GM23248 (cell line): Measurements from ENCODE around the gene SEZ6L. TPM values are rescaled to one million over a fixed set of nuclear protein-coding genes. Genes with fewer than 3 reads are reported as not detected.

ENCODE experiments used
- DNase-seq: peaks from one replicate; pipeline ENCODE4 v3.0.0-alpha.2; 2015
- H2AFZ ChIP-seq: fragments of 200-600 bp; sonication (generic); 2 replicates; pipeline ENCODE4 v1.6.1; 2016; ENCODE audit warnings: antibody characterized with exemption
- H3F3A ChIP-seq: fragments of 200-600 bp; sonication (generic); 2 replicates; pipeline ENCODE4 v1.6.1; 2016; ENCODE audit warnings: mild to moderate bottlenecking, antibody characterized with exemption, mixed run types; ENCODE audit not compliant: insufficient read depth
- H3K27ac ChIP-seq: fragments of 200-600 bp; sonication (generic); 2 replicates; pipeline ENCODE4 v1.5.1; 2016; ENCODE audit warnings: mild to moderate bottlenecking
- H3K27me3 ChIP-seq: fragments of 200-600 bp; sonication (generic); replicated peaks from 2 replicates; pipeline ENCODE4 v1.6.1; 2016; ENCODE audit warnings: mild to moderate bottlenecking; ENCODE audit not compliant: insufficient read depth
- H3K36me3 ChIP-seq: fragments of 200-600 bp; sonication (generic); 2 replicates; pipeline ENCODE4 v1.6.1; 2016; ENCODE audit warnings: low read depth, mild to moderate bottlenecking
- H3K4me1 ChIP-seq: fragments of 200-600 bp; sonication (generic); 2 replicates; pipeline ENCODE4 v1.6.1; 2016; ENCODE audit warnings: mild to moderate bottlenecking; ENCODE audit not compliant: insufficient read depth
- H3K4me2 ChIP-seq: fragments of 200-600 bp; sonication (generic); one replicate; pipeline ENCODE4 v1.6.1; 2016; ENCODE audit warnings: mild to moderate bottlenecking; ENCODE audit not compliant: unreplicated experiment
- H3K4me3 ChIP-seq: fragments of 200-600 bp; sonication (generic); 2 replicates; pipeline ENCODE4 v1.5.1; 2016; ENCODE audit warnings: mild to moderate bottlenecking
- H3K79me2 ChIP-seq: fragments of 200-600 bp; sonication (generic); 2 replicates; pipeline ENCODE4 v1.6.1; 2016; ENCODE audit warnings: mild to moderate bottlenecking; ENCODE audit not compliant: insufficient read depth
- H3K9ac ChIP-seq: fragments of 200-600 bp; sonication (generic); 2 replicates; pipeline ENCODE4 v1.6.1; 2016; ENCODE audit warnings: mild to moderate bottlenecking
- H3K9me2 ChIP-seq: fragments of 200-600 bp; sonication (generic); 2 replicates; pipeline ENCODE4 v1.6.1; 2016; ENCODE audit warnings: mixed run types, mild to moderate bottlenecking, moderate library complexity; ENCODE audit not compliant: insufficient read depth
- H3K9me3 ChIP-seq: fragments of 200-600 bp; sonication (generic); one replicate; pipeline ENCODE4 v1.6.1; 2017; ENCODE audit warnings: low read depth
- H4K20me1 ChIP-seq: fragments of 200-600 bp; sonication (generic); 2 replicates; pipeline ENCODE4 v1.6.0; 2016; ENCODE audit not compliant: insufficient read depth
- EZH2 ChIP-seq: fragments of 200-600 bp; sonication (generic); IDR thresholded peaks from 2 replicates; pipeline ENCODE4 v1.6.1; 2018; ENCODE audit warnings: antibody characterized with exemption, mild to moderate bottlenecking; ENCODE audit not compliant: insufficient read depth, poor library complexity, severe bottlenecking
- EZH2phosphoT487 ChIP-seq: fragments of 200-600 bp; sonication (generic); IDR thresholded peaks from 2 replicates; pipeline ENCODE4 v1.6.1; 2018; ENCODE audit warnings: antibody characterized with exemption, moderate library complexity, mild to moderate bottlenecking, low read depth; ENCODE audit not compliant: insufficient read depth
- WGBS, 2 experiments: methylation state at CpG; one replicate each; pipeline ENCODE4 v1.1.6; 2015 to 2017; ENCODE audit warnings: low lambda C conversion rate in 2 of 2, low coverage in 1 of 2; ENCODE audit errors: missing lambda C conversion rate in 2 of 2; 5-methylcytosine and 5-hydroxymethylcytosine counted together
- in situ Hi-C: fragments of 300-500 bp; cut with MboI; formaldehyde crosslinking; loops from 2 replicates; pipeline ENCODE4 v1.15.0; 2020
- polyA plus RNA-seq: library from polyadenylated mRNA; unstranded; fragments of >200 nt; fragmentation: Nextera tagmentation; extraction: Ambion mirVana; gene quantifications from 2 replicates; pipeline ENCODE4 v1.2.1, GENCODE V29; 2016
- total RNA-seq: library from RNA; depleted of rRNA; stranded (reverse); fragments of >200 nt; shearing (Covaris generic); gene quantifications from 2 replicates; pipeline ENCODE4 v1.2.3, GENCODE V29; 2014

Gene SEZ6L
- total and polyA plus RNA-seq, 2 experiments from 2014 or later, result under 0.01 to 0.18 TPM

DNA sequence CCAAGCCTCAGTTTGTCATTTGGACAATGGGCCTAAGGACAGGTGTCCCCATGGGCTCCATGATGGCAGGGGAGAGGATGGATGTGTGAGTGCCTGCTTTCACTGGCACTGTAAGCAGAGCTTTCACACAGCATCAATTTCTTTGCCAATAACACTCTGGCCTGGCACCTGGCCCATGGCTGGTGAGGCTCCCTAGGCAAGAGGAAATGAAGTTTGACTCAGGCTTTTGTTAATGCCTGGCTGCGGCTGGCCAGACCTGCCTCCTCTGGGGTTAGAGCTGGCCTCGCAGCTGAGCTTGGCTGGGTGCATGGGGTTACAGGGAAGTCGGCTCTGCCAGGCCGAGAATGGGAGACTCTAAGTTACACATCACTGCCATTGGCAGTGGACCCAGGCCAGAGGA, 30.0 kb upstream of the SEZ6L start:
- Histone ChIP-seq H3K27me3 (no peaks in the 10 kb centered on the region), H3K9ac (no peak overlapping the region), H3K9me2 (no peaks in the 10 kb centered on the region), H3K4me3 (no peak overlapping the region), H2AFZ (no peak overlapping the region), H3K27ac (no peak overlapping the region), H3F3A (no peaks in the 10 kb centered on the region), H3K36me3 (no peaks in the 10 kb centered on the region), H4K20me1 (no peaks in the 10 kb centered on the region), H3K4me1 (no peaks in the 10 kb centered on the region), H3K79me2 (no peaks in the 10 kb centered on the region), H3K9me3 (no peaks in the 10 kb centered on the region), H3K4me2 (no peak overlapping the region)
- TF ChIP-seq EZH2phosphoT487, result no peak
- TF ChIP-seq EZH2, result no peak
- no peak for DNase-seq
- 17 to 20% methylated on average over 4 of the region's 4 CpGs for WGBS, 2 experiments
- in situ Hi-C loops, result no loop called here

DNA sequence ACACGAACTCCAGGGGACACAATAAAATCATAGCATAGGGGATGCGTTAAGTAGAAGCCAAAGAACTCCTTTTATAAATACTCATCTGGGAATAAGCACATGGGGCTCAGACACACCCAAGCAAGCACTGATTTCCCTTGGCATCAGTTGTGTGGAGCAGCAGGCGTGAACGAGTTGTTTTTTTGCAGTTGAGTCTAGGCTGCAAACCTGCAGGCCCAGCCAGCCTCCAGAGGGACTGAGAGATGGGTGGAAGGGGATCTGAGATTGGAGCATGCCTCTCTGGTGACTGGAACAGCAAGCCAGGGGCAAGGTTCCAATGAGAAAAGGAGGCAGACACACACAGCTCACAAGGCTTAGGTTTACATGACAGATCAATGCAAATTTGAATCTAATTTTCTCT, 27.4 kb upstream of the SEZ6L start:
- Histone ChIP-seq H3K4me3 (no peak overlapping the region), H3K27me3 (no peaks in the 10 kb centered on the region), H3K27ac (no peak overlapping the region), H3K4me2 (no peak overlapping the region), H3F3A (no peaks in the 10 kb centered on the region), H3K9ac (no peak overlapping the region), H4K20me1 (no peaks in the 10 kb centered on the region), H3K9me2 (no peaks in the 10 kb centered on the region), H3K4me1 (no peaks in the 10 kb centered on the region), H3K79me2 (no peaks in the 10 kb centered on the region), H2AFZ (no peak overlapping the region), H3K9me3 (no peaks in the 10 kb centered on the region), H3K36me3 (no peaks in the 10 kb centered on the region)
- WGBS, 2 experiments, result 11 to 13% methylated on average over 4 of the region's 4 CpGs
- in situ Hi-C loops, result no loop called here
- TF ChIP-seq EZH2 (no peak), EZH2phosphoT487 (no peak)
- no peak for DNase-seq

DNA sequence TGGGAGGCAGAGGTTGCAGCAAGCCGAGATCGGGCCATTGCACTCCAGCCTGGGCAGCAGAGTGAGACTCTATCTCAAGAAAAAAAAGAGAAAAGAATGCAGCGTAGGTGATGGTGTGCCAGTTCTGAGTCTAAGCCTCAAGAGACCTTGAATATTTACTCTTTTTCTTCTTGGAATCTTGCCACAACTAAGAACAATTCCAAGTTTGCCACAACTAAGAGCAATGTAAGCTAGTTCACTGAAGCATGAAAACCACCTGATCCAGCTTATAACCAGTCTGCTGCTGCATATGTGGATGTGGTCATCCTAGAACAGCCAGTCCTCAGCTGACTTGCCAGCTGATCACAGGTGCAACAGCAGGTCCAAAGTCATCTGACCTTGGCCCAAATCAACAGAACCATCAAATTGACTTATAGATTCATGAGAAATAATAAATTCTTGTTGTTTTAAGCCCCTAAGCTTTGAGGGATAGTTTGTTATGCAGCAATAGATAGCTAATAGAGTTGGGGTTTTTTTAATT, 25.4 kb upstream of the SEZ6L start:
- Histone ChIP-seq H3K4me1 (no peaks in the 10 kb centered on the region), H3K9me2 (no peaks in the 10 kb centered on the region), H3K27ac (no peak overlapping the region), H3K4me2 (no peak overlapping the region), H3K9me3 (no peaks in the 10 kb centered on the region), H3K27me3 (no peaks in the 10 kb centered on the region), H3F3A (no peaks in the 10 kb centered on the region), H3K36me3 (no peaks in the 10 kb centered on the region), H2AFZ (no peak overlapping the region), H4K20me1 (no peaks in the 10 kb centered on the region), H3K9ac (no peak overlapping the region), H3K79me2 (no peaks in the 10 kb centered on the region), H3K4me3 (no peak overlapping the region)
- no peak for TF ChIP-seq EZH2phosphoT487
- no peak for TF ChIP-seq EZH2
- WGBS, 2 experiments, result 5 to 19% methylated on average over 3 of the region's 3 CpGs
- DNase-seq, result no peak
- in situ Hi-C loops, result no loop called here

DNA sequence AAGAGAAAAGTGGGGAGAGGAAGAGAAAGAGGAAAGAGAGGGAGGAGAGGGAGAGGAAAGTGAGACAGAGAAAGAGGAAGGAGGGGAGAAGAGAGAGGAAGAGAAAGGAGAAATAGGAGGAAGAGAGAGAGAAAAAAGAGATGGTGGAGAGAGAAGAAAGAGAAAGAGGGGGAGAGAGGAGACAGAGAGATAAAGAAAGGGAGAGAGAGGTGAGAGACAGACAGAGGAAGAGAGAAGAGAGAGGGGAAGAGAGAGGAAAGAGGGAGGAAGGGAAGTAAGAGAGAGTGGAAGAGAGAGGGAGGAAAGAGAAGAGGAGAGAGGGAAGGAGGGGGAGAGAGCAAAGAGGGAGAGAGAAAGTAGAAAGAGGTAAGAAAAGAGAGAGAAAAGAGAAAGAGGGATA, 9.4 kb upstream of the SEZ6L start:
- Histone ChIP-seq H3F3A (no peaks in the 10 kb centered on the region), H3K4me2 (no peak overlapping the region), H4K20me1 (no peaks in the 10 kb centered on the region), H3K4me1 (no peaks in the 10 kb centered on the region), H3K27me3 (no peaks in the 10 kb centered on the region), H3K36me3 (no peaks in the 10 kb centered on the region), H2AFZ (no peak overlapping the region), H3K9me2 (no peaks in the 10 kb centered on the region), H3K79me2 (no peaks in the 10 kb centered on the region), H3K9ac (no peak overlapping the region), H3K27ac (no peak overlapping the region), H3K4me3 (no peak overlapping the region), H3K9me3 (no peaks in the 10 kb centered on the region)
- TF ChIP-seq EZH2phosphoT487, result no peak
- no peak for TF ChIP-seq EZH2
- no peak for DNase-seq
- in situ Hi-C loops, result no loop called here

DNA sequence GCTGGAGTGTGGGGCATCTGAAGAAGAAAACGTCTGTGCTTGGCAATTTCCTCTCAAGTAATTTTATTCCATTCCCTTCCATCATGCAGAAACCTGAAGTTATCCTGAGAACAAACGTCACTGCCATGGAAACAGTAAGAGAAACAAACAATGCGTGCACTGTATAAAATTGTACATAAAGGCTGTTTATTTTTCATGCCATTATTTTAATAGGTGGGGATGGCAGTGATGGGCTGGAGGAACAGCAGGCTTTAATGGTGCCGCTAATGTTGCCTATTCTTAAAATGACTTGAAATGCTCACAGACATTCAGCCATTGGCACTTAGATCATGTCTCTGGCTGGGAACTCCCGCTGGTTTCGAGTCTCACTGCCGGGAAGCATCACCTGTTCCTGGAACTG, 7.5 kb upstream of the SEZ6L start:
- in situ Hi-C loops, result no loop called here
- H3K9me3 ChIP-seq, result no peaks in the 10 kb centered on the region
- WGBS, 2 experiments, result 19 to 30% methylated on average over 7 of the region's 7 CpGs

More for the DNA sequence above, 7.5 kb upstream of the SEZ6L start:
- H3K36me3 ChIP-seq, result no peaks in the 10 kb centered on the region
- TF ChIP-seq EZH2 (no peak), EZH2phosphoT487 (no peak)
- no peak overlapping the region for H3K4me3 ChIP-seq
- H3K9ac ChIP-seq, result no peak overlapping the region
- H3K27ac ChIP-seq, result no peak overlapping the region
- H3K9me2 ChIP-seq, result no peaks in the 10 kb centered on the region
- H4K20me1 ChIP-seq, result no peaks in the 10 kb centered on the region
- H2AFZ ChIP-seq, result no peak overlapping the region
- no peaks in the 10 kb centered on the region for H3F3A ChIP-seq
- DNase-seq, result no peak
- no peaks in the 10 kb centered on the region for H3K79me2 ChIP-seq
- H3K4me2 ChIP-seq, result no peak overlapping the region
- peaks cover 3% of the 10 kb centered on the region; the same call in 1 of the 2 replicates for H3K27me3 ChIP-seq
- H3K4me1 ChIP-seq, result no peaks in the 10 kb centered on the region
